Spinal cord (tissue), 10 donors: ENCODE measurements around the gene GRN. TPM values are rescaled to one million over a fixed set of nuclear protein-coding genes. Genes with fewer than 3 reads are reported as not detected.

Source experiments
- DNase-seq, 6 donors: peaks; one replicate each; pipeline versions ENCODE4 v3.0.0 to v3.0.0-alpha.2; 2013 to 2015; ENCODE audit warnings: low spot score in 6 of 6, low read depth in 4 of 6
- H3K27ac ChIP-seq: one replicate; pipeline ENCODE4 v1.5.1; 2013; ENCODE audit warnings: low read depth, low read length, control low read depth
- H3K27me3 ChIP-seq: one replicate; pipeline ENCODE4 v1.6.1; 2013; ENCODE audit warnings: low read length; ENCODE audit not compliant: control insufficient read depth, insufficient read depth
- H3K36me3 ChIP-seq: one replicate; pipeline ENCODE4 v1.6.1; 2013; ENCODE audit warnings: low read length; ENCODE audit not compliant: control insufficient read depth, insufficient read depth
- H3K4me1 ChIP-seq: one replicate; pipeline ENCODE4 v1.6.1; 2013; ENCODE audit warnings: low read length; ENCODE audit not compliant: control insufficient read depth, insufficient read depth
- H3K4me3 ChIP-seq: one replicate; pipeline ENCODE4 v1.5.1; 2013; ENCODE audit warnings: low read depth, low read length, control low read depth
- H3K9me3 ChIP-seq: one replicate; pipeline ENCODE4 v1.6.1; 2013; ENCODE audit warnings: low read length; ENCODE audit not compliant: control insufficient read depth, insufficient read depth
- WGBS: methylation state at CpG from one replicate; pipeline ENCODE4 v1.1.5; 2013; ENCODE audit warnings: missing lambda C conversion rate; ENCODE audit not compliant: insufficient coverage; 5-methylcytosine and 5-hydroxymethylcytosine counted together
- polyA plus RNA-seq, 2 donors: library from polyadenylated mRNA; unstranded; fragments of 120-200 nt; gene quantifications; one replicate each; pipeline ENCODE4 v1.2.1, GENCODE V29; 2013; ENCODE audit not compliant: insufficient read length in 2 of 2
- total RNA-seq, 2 donors: library from RNA; depleted of rRNA in 1 of 2; stranded (reverse); fragments of 120-200 nt in 1 of 2; fragments of >200 nt in 1 of 2; gene quantifications; one replicate each; pipeline versions ENCODE4 v1.2.3 to v1.2.4, GENCODE V29; 2013 to 2014
- donor health status: healthy.

Gene GRN
- total and polyA plus RNA-seq, 4 donors: 106 to 146 (median 132) TPM

GRCh38 chr17:44350733-44351226 is 5.7 kb downstream of the GRN start:
- Histone ChIP-seq H3K27me3 (no peaks in the 10 kb centered on the region), H3K9me3 (no peaks in the 10 kb centered on the region), H3K4me1 (peaks cover 42% of the 10 kb centered on the region), H3K36me3 (peaks cover 72% of the 10 kb centered on the region), H3K4me3 (no peak overlapping the region), H3K27ac (no peak overlapping the region)
- WGBS: 54% methylated on average over 6 of the region's 6 CpGs
- DNase-seq: peak in 3 of 6 donors; percentile 52 to 90 (median 88)

- Histone ChIP-seq H3K27ac (no peak overlapping the region), H3K4me1 (peaks cover 35% of the 10 kb centered on the region)
- WGBS: 89% methylated on average over 8 of the region's 8 CpGs
Measured at GRCh38 chr17:44351464-44351863, 6.4 kb downstream of the GRN start.

GRCh38 chr17:44351961-44352827 is 7.1 kb downstream of the GRN start:
- peaks cover 82% of the 10 kb centered on the region for H3K36me3 ChIP-seq
- no peak for DNase-seq
- no peak overlapping the region for H3K27ac ChIP-seq
- H3K9me3 ChIP-seq: no peaks in the 10 kb centered on the region
- H3K27me3 ChIP-seq: no peaks in the 10 kb centered on the region
- no peak overlapping the region for H3K4me3 ChIP-seq
- 81% methylated on average over 21 of the region's 36 CpGs for WGBS
- H3K4me1 ChIP-seq: peaks cover 35% of the 10 kb centered on the region

More at GRCh38 chr17:44351464-44351863, 6.4 kb downstream of the GRN start:
- H3K9me3 ChIP-seq: no peaks in the 10 kb centered on the region
- H3K4me3 ChIP-seq: no peak overlapping the region
- H3K36me3 ChIP-seq: peaks cover 79% of the 10 kb centered on the region
- DNase-seq: no peak
- no peaks in the 10 kb centered on the region for H3K27me3 ChIP-seq

DNA sequence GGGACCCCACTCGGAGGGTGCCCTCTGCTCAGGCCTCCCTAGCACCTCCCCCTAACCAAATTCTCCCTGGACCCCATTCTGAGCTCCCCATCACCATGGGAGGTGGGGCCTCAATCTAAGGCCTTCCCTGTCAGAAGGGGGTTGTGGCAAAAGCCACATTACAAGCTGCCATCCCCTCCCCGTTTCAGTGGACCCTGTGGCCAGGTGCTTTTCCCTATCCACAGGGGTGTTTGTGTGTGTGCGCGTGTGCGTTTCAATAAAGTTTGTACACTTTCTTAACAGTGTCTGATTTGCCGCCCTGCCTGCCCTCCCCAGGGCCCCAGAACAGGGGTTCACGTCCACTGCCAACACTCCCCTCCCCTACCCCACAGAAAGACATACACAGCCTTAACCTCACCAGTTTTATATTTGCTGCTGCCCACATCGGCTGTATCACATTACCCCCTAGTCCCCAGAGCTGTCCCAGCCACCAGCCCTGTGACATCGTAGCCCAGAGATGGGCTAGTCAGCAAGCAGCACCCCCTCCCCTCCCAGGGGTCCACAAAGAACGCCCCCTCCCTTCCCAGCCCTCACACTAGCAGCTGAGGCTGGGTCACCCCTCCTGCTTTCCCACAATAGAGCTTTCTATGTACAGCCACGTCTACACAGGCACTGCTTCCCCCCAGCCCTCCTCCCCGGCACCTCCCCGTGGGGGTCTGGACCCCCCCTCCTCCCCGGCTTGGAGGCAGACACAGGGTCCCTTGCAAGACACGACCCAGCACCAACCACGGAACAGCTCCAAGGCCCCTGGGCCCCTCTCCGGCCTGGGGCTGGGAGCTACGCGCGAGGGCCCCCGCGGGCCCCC is 7.9 kb downstream of the GRN start:
- WGBS: 58% methylated on average over 18 of the region's 22 CpGs
- Histone ChIP-seq H3K36me3 (peaks cover 86% of the 10 kb centered on the region), H3K27me3 (no peaks in the 10 kb centered on the region), H3K27ac (no peak overlapping the region), H3K4me3 (no peak overlapping the region), H3K9me3 (no peaks in the 10 kb centered on the region), H3K4me1 (peaks cover 35% of the 10 kb centered on the region)
- DNase-seq: peak in 2 of 6 donors; percentile 34 to 40

DNA sequence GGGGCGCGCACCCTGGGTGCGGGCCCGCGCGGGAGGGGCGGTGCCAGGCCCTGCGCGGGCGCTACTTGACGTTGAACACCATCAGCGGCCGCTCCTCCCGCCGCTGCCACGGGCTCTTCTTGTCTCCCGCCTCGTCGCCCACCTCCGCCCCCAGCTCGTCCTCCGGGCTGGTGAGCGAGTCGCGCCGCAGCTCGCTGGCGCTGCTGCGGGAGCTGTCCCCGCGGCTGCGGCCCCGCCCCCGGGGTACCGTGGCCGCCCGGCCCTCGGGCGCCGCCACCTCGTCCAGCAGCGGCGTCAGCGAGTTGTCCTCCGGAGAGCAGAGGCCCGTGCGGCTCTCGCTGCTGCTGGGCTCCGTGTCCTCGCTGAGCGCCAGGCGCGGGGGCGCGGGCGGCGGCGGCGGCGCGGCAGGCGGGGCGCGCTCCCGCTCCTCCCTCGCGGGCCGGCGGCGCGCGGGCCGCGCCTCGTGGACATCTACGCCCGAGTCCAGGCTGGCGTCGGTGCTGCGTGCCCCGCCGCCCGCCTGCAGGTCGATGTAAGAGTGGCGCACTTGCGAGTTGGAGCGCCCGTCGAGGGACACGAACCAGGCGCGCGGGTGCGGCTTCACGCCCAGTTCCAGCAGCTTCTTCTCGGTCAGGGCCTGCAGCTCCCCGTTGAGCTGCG is 8.7 kb downstream of the GRN start:
- Histone ChIP-seq H3K4me3 (no peak overlapping the region), H3K9me3 (no peaks in the 10 kb centered on the region), H3K27me3 (no peaks in the 10 kb centered on the region), H3K4me1 (peaks cover 35% of the 10 kb centered on the region), H3K27ac (no peak overlapping the region), H3K36me3 (peaks cover 88% of the 10 kb centered on the region)
- DNase-seq: no peak
- WGBS: 47% methylated on average over 98 of the region's 98 CpGs

DNA sequence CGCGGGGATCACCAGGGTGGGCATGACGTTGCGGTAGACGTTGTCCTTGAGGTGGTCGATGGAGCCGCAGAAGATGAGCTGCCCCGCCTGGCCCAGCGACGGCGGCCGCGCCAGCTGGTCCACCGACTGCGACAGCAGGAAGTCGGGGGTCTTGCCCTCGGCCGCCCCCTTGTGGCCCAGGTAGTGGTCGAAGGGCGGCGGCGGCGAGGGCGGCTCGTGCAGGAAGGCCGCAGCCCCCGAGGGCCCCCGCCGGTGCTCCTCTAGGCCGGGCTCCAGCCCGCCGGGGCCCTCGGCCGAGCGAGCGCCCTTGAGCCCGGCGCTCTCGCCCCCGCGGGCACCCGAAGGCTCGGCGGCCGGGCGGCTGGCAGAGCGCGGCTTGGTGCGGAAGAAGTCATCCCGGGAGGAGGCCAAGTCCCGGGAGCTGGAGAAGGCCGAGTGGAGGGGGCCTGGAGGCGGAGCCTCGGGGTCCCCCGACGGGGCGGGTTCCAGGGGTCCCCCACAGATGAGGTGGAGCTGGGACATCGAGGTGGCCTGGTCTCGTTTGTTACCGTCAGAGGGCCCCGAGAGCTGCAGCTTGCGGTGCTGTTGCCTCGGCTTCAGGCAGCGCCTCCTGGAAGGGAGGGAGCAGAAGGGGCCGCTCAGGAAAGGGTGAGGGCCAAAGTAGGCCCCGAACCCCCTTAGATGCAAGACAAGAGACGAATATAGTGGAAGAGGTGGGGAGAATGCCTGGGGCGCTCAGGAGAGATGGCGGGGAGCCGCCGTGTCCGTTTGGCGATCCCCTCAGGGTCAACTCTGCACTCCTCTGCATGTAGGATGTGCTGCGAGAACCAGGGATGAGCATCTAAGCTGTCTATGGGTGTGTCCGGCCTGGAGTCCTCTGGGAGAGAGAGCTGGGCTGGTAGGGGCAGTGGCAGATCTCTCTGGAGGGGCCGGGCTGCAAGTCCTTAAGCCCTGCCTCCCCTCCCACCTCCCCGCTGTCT is 9.8 kb downstream of the GRN start:
- DNase-seq: peak in 2 of 6 donors; percentile 51
- Histone ChIP-seq H3K4me1 (peaks cover 38% of the 10 kb centered on the region), H3K27me3 (no peaks in the 10 kb centered on the region), H3K36me3 (peaks cover 87% of the 10 kb centered on the region), H3K4me3 (no peak overlapping the region), H3K9me3 (no peaks in the 10 kb centered on the region), H3K27ac (no peak overlapping the region)
- WGBS: 50% methylated on average over 77 of the region's 77 CpGs

DNA sequence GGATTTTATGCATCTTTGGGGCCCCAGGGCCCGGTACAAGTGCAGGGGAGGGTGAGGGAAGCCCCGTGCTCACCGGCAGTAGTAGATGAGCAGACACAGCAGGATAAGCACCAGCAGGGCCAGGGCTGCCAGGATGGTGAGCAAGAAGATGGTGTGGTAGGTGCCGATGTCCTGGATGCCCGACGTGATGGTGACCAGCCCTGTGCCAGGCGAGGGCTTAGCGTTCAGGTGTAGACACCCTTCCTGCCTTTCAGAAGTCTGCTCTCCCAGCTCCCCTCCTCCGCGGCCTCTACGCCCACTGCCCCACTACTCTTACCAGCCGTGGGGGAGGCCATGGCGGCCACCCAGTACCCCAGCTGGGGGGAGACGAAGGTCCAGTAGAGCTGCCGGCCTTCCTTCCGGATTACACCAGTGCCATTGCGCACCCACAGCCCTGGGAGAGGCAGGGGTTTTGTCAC is 10.6 kb downstream of the GRN start:
- DNase-seq: no peak
- no peaks in the 10 kb centered on the region for H3K27me3 ChIP-seq
- peaks cover 40% of the 10 kb centered on the region for H3K4me1 ChIP-seq
- WGBS: 88% methylated on average over 14 of the region's 17 CpGs
- no peaks in the 10 kb centered on the region for H3K9me3 ChIP-seq
- H3K4me3 ChIP-seq: no peak overlapping the region
- H3K27ac ChIP-seq: no peak overlapping the region
- peaks cover 81% of the 10 kb centered on the region for H3K36me3 ChIP-seq

- Histone ChIP-seq H3K4me1 (peaks cover 41% of the 10 kb centered on the region), H3K9me3 (no peaks in the 10 kb centered on the region), H3K27me3 (no peaks in the 10 kb centered on the region), H3K27ac (no peak overlapping the region), H3K36me3 (peaks cover 80% of the 10 kb centered on the region), H3K4me3 (no peak overlapping the region)
- WGBS: 86% methylated on average over 11 of the region's 11 CpGs
- DNase-seq: no peak
Measured at GRCh38 chr17:44356241-44356640, 11.1 kb downstream of the GRN start.
